NCI-H69 (cell line): ENCODE measurements around the gene OR51S1.
"Not testable (repeated sequence)": the region's sequence is repeated elsewhere in the genome, so short reads cannot be mapped to it uniquely, and the experiment has no call there.

Experiments used
- DNase-seq: peaks from one replicate; lab custom pipeline; 2025; lab: John Stamatoyannopoulos, UW

OR51S1 gene, protein sequence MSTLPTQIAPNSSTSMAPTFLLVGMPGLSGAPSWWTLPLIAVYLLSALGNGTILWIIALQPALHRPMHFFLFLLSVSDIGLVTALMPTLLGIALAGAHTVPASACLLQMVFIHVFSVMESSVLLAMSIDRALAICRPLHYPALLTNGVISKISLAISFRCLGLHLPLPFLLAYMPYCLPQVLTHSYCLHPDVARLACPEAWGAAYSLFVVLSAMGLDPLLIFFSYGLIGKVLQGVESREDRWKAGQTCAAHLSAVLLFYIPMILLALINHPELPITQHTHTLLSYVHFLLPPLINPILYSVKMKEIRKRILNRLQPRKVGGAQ

DNA sequence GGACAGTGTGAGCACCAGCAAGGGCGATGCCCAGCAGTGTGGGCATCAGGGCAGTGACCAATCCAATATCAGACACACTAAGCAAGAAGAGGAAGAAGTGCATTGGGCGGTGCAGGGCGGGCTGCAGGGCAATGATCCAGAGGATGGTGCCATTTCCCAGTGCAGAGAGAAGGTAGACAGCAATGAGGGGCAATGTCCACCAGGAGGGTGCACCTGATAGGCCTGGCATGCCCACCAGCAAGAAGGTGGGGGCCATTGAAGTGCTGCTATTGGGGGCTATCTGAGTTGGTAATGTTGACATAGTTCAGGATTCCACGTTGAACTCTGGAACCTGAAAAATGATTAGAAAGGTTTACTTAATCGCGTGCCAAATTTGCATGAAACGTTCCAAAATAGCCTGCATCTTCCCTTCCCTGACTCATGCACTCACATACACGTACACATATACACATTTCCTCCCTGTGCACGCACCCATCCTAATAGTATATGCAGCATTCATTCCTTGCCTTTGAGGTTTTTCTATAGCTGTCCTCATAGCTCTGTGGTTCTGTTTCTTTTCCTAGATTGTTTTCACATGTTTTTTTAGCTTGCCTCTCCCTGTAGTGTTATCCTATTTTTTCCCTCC is at the start of gene OR51S1:
Gene OR51S1 (minus strand): TSS at position 301 of the 625 bp plus-strand sequence. CDS start 0 bp downstream, at position 301.
- no peak for DNase-seq

DNA sequence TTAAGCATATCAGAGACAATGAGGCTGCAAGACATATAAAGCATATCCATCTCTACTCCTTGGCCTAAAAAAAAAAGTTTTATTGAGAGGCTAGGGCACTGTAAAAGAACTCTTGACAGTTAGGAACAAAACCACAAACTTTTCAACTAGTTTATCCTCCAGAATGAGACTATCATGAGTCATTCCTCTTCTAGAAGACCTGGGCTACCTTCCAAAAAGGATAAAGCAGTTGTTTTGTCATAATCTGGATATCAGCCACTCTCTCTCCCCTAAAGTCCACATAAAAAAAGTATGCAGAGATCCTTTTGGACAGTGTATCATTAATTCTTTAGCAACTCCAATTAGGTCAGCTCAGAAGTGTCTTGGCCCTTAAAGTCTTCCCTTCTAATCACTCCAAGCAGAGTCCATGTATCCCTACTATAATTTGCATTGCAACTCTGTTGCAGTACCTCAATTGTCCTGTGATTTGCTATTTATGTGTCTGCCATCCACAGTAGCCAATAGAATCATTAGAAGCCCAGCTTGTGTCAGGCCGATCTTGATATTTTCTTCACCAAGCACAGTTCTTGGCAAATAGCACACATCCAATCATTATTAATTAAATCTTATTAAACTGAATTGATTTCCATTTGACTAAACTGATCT is 43.1 kb upstream of the OR51S1 start:
- no peak for DNase-seq

DNA sequence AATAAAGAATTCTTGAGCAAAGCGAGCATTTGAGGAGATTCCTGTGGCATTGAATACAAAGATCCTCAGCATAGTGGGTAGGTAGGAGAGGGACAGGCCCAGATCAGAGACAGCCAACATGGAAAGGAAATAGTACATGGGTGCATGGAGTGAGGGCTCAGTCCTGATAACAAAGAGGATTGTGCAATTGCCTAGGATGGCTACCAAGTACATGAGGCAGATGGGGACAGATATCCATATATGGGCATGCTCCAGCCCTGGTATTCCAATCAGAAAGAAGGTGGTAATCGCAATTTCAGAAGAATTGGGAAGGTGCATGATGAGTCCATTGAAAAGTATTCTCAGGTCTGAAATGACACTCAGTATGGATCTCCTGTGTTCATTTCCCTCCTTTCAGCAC is 41.3 kb upstream of the OR51S1 start:
- DNase-seq: no peak

DNA sequence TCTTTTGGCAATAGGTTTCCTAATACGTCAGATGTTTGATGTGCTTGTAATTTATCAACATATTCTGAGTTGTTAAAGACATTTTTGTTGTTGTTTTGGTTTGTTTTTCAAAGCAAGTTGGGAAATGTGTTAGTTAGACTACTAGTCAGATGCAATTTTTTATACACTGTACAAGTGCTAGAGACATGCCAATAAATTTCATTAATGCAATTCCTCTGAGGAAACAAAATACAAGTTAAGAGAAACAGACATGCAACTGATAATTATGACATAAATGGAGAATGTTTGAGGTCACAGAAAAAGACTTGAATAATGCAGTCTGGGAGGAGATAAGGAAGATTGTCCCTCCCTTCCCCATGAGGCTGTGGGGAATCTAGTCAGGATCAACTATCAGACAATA is 38.6 kb upstream of the OR51S1 start:
- DNase-seq: no peak

DNA sequence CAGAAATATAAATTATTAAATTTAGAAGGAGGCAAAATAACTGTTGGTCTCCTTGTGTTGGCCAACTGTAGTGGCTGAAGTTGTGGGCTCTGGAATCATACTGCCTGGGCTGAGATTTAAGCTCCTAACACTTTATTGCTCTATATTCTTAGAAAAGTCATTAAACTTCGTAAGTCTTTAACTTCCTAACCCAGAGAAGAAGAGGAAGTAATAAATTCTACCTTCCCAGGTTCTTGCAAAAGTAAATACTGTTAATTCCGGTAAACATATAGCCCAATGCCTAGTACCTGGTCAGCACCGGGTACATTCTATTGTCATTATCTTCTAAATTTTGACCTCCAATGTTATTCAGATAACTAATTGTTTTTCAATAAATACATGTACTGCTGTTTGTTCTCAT is 37.2 kb upstream of the OR51S1 start:
- no peak for DNase-seq

DNA sequence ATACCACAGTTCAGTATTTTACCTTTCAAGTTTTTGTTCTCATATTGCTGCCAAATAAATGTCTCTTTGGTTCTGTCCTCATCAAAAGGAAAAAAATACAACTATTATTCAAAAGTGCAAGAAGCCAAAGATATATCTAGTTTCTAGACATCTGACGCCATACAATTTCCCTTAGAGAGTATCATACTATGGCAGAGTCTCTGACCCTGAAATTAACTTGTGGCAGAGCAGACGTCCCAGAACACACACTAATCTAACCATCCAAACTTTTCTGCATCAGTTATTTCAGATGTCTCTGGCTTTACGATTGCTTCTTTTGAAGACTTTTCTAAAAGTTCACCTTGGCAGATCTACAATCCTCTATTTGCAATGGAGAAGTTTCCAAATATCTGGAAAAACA is 35.4 kb upstream of the OR51S1 start:
- DNase-seq: peak; percentile 5

DNA sequence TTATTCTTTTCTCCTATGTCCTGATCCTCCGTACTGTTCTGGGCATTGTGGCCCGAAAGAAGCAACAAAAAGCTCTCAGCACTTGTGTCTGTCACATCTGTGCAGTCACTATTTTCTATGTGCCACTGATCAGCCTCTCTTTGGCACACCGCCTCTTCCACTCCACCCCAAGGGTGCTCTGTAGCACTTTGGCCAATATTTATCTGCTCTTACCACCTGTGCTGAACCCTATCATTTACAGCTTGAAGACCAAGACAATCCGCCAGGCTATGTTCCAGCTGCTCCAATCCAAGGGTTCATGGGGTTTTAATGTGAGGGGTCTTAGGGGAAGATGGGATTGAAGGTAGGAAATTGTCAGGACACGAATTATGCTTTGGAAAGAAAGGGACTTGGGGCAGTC is 33.5 kb upstream of the OR51S1 start:
- peak; percentile 88 for DNase-seq

DNA sequence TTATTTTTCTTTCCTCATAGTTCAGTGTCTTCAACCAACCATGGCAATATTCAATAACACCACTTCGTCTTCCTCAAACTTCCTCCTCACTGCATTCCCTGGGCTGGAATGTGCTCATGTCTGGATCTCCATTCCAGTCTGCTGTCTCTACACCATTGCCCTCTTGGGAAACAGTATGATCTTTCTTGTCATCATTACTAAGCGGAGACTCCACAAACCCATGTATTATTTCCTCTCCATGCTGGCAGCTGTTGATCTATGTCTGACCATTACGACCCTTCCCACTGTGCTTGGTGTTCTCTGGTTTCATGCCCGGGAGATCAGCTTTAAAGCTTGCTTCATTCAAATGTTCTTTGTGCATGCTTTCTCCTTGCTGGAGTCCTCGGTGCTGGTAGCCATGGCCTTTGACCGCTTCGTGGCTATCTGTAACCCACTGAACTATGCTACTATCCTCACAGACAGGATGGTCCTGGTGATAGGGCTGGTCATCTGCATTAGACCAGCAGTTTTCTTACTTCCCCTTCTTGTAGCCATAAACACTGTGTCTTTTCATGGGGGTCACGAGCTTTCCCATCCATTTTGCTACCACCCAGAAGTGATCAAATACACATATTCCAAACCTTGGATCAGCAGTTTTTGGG is 33.0 kb upstream of the OR51S1 start, which contains the start of gene OR51T1:
Gene OR51T1 (plus strand): TSS at position 41 of the 641 bp plus-strand sequence. CDS start 0 bp downstream, at position 41.
- peak; percentile 89 for DNase-seq

DNA sequence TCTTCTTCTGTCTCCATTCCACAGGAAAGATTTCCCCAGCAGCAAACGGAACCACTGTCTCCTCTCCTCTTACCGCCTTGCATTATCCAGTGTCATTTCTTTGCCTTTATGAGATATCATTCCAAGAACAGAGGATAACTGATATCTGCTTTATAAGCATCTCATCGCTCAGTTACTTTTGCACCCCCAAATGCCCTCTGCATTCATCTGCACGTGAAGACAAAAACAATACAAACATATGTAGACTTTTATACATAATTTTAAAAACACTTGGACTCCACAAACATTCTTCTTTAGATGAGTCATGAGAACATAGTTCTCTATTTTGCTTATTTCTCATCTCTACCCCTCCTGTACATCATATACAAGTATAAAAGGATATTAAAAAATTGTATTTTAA is 32.2 kb upstream of the OR51S1 start:
- DNase-seq: no peak

DNA sequence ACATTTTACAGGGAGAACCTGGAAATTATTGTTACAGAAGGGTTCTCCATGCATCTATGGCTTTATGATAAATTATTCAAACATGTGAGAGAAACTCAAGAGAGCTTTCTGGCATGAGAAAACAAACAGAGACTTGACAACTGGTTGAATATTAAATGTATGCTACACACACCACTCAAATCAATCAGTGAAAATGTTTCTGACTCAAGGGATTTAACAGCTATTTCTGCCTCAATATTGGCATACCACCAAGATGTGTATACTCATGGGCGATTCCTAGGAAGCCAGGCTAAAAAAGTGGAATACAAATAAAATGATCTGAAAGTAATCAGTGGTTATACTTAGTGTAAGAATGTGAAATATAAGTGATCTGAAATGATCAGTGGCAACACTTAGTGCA is 16.8 kb upstream of the OR51S1 start:
- DNase-seq: no peak

DNA sequence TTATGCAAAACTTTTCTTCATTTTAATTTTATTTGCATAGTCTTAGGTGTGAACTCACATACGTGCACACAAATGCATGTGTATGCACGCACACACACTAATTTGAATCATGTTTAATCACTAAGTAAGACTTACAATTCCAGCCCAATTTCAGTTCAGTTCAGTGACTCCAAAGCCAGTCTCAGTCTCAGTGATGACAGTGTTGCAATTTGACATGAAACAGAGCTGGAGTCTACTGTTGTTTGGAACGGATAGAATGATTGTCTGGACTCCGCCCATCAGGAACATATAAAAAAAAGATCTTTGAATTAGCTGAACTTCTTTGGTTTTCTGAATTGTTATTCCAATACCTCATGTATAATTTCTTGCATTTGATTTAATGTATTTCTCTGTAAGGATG is 14.9 kb upstream of the OR51S1 start:
- no peak for DNase-seq

DNA sequence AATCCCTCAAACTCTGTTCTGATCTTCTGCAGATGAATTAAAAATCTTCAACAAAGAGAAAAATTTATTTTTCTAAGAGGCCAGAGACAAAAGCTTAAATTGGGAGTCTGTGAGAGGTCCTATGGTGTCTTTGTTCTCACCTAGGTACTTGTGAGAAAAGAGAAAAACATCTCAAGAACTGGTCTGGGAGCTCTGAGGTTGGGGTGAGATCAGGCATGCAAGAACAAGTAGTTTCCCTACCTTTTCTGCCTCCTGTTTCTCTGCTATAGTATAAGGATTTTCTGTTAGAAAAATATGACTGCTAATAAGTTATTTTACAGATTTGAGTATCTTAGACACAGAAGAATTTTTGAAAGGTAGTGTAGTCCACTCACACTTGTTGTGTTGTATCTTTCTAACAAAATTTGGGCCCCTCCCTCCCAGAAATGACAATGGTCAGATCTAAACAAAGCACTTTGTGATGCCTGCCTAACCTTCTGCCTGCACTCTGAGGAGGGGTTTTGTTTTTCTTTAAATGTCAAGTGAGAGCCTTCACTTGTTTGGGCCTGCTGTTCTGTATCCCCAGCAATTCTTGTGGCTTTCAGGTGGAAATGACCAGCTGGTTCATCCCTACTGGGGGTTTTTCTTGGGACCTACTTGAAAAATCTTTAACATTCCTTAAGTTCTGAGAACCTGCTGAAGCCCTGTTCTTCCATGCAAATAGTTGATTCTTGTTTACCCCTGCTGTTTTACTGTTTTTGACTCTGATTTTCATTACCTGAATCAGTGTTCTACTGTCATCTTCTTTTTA is 13.6 kb upstream of the OR51S1 start:
- DNase-seq: no peak

DNA sequence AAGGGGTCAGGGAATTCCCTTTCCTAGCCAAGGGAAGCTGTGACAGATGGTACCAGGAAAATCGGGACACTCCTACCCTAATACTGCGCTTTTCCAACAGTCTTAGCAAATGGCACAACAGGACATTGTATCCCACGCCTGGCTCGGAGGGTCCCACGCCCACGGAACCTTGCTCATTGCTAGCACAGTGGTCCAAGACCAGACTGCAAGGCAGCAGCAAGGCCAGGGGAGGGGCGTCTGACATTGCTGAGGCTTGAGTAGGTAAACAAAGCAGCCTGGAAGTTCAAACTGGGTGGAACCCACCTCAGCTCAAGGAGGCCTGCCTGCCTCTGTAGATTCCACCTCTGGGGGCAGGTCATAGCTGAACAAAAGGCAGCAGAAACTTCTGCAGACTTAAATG is 5.3 kb upstream of the OR51S1 start:
- not testable (repeated sequence) for DNase-seq

DNA sequence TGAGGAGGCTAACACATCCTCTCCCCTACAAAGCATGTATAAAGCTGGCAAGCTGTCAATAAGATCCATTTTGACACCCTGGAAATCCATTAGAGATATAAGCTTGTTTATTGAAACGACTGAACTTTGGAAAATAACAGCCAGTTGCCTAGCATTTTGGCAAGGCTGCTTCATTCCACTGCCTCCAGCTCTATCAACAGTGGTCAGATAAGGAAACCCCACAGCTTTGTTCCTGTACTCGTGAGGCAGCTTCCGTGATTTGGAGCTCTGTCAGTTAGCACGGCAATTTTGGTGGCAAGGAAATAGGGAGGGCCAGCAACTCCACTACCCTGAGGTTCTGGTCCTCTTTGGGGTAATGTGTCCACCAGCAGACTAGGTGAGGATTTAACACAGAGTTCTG is 2.0 kb upstream of the OR51S1 start:
- peak; percentile 35 for DNase-seq

DNA sequence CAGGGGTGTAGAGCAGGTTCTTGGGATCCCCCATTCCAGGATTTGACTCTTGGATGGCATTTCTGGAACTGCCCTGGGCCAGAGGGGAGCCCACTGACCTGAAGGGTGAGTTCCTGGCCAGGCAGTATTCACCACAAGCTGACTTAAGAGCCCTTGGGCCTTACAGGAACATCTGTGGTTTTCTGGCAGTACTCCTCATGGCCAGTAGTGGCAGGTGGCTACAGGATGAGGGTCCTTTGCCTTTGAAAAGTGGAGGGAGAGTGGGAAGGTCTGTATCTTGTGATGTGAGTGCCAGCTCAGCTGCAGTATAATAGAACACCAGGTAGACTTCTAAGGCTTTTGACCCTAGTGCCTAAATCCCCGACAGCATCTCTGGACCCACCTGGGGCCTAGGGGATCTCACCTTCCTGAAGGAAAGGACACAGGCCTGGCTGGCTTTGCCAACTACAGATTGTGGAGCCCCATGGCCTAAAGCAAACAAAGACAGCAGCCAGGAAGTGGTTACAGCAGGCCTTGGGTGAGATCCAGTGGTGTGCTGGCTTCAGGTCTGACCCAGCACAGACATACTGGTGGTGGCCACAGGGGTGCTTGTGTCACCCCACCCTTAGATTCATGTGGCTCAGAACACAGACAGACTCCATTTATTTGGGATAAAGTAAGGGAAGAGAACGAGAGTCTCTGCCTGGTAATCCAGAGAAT is 9.0 kb downstream of the OR51S1 start:
- peak; percentile 33 for DNase-seq

DNA sequence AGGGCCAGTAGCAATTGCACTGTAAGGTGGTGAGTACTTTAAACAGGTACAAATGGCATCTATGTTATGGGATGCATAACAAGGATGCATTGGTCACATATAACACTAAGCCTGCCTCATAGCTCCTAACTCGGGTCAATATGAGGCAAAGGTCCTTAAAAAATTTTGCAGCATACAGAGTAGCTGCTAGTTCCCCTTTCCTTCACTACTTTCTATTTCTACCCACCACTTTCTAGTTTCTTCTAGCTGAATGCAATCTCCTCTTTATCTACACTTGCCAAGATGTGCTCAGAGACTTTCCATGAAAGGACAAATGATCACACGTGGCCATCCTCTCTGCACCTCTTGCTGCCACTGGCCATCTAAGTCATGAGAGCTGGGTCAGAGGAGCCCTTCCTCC is 18.1 kb downstream of the OR51S1 start:
- no peak for DNase-seq

DNA sequence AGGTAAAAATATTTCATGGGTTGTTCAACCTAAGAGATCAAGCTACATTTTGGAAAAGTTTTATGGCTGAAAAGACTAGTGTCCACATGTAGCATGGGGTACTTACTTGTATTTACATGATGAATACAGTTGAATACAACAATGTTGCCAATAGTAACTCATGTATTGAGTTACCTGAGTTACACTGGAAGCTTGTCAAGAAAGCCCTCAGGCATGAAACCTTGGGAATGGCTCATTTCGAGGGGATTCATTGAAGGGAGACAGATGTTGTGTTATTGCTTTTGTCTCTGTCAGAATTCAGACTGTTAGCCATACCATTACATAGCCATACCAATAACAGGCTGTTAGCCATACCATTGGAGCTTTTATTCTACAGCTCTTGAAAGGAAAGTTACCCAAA is 18.7 kb downstream of the OR51S1 start:
- peak; percentile 86 for DNase-seq

DNA sequence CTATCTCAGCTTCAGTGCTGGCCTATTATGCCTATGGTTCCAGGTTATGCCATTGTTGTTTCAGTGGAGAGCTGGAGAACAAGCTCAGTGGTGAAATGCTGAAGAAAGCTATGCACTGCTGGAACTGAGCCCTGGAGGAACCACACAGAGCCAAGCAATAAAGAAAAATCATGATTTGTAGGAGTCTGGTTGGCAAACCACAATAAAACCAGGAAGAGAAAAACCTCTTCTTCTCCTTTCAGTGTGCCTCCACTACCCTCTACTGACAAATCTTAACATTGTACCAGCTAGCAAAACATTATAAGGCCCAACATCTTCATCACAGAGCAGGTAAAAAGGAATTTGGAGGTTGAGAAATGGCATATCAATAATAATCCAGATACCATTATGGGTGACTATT is 22.6 kb downstream of the OR51S1 start:
- DNase-seq: peak; percentile 53

DNA sequence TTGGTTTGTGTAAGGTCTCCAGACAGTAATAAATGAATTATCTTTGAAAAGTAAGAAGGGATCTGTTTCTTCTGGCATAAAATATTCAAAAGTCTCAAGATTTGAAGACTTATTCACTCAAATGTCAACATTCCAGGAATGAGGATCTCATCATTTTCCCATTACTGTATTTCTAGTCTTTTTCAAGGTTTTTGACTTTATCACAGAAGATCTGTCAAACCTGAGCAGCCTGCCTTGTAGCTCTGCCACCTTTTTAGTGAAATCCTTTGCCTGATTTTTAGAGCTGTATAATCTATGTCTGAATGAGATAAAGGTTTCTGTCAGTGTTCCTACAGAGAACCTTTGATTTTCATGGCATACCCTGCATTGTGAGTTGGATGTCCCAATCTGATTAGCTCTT is 23.9 kb downstream of the OR51S1 start:
- DNase-seq: no peak

DNA sequence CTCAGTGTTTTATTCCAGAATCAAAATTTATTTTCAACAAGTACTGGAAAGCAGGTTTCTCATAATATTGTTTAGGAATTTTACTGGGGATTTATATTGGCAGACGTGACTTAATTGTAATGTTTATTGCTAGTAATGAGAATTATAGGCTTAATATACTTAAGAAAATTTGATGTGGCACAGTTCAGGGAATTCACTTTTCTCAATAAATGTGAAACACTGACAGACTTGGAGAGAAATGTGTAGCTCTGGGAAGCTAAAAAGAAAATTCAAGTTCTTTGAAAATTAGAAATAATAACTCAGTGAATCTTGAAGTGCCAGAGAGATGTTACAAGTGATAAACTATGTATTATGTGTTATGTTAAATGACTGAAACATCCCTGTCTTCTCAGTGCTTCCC is 28.0 kb downstream of the OR51S1 start, which contains the start of gene OR51F2:
Gene OR51F2 (plus strand): TSS at position 301 of the 400 bp plus-strand sequence. CDS start 101 bp downstream, outside the sequence.
- no peak for DNase-seq

DNA sequence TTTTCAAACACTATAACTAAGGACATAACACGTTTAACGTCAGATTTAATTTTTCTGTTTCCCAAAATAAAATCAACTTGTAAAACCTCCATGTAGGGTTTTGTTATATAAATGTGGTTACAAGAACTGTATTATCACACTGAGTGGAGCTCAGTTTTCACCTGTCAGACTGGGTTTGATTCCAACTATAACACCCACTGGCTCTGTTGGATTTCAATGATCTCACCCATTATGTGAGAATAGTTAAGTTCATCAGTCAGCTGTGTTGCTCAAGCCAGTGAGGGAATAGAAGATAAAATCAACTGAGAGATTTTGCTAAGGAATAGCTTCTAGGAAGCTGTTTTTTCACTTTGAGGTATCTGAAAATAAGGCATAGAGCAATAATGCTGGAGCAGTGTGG is 39.8 kb downstream of the OR51S1 start:
- DNase-seq: no peak
